ENCODE measurements around the gene PEBP1.

PEBP1 gene

GRCh38 chr12:118137148-118137678, 1.3 kb downstream of the PEBP1 start:
- no peak for DNase-seq

DNA sequence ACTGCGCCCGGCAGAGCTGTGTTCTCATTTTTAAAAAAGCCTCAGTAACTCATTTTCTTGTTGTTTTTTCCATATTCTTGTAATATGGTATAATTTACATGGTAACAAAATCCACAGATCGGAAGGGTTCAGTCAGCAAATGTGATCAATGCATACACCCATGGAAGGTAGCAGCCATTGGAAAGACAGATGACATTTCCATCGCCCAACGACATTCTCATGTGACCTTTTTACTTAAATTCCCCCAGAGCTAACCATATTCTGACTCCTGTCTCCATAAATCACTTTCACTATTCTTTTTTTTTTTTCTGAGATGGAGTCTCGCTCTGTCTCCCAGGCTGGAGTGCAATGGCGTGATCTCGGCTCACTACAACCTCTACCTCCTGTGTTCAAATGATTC, 4.9 kb downstream of the PEBP1 start:
- DNase-seq = no peak

DNA sequence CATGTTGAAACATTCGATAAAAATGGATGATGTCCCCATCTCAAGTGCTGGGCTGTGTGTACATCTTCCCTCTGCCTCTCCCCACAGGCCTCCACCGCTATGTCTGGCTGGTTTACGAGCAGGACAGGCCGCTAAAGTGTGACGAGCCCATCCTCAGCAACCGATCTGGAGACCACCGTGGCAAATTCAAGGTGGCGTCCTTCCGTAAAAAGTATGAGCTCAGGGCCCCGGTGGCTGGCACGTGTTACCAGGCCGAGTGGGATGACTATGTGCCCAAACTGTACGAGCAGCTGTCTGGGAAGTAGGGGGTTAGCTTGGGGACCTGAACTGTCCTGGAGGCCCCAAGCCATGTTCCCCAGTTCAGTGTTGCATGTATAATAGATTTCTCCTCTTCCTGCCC, 8.6 kb downstream of the PEBP1 start:
- no peak for DNase-seq

DNA sequence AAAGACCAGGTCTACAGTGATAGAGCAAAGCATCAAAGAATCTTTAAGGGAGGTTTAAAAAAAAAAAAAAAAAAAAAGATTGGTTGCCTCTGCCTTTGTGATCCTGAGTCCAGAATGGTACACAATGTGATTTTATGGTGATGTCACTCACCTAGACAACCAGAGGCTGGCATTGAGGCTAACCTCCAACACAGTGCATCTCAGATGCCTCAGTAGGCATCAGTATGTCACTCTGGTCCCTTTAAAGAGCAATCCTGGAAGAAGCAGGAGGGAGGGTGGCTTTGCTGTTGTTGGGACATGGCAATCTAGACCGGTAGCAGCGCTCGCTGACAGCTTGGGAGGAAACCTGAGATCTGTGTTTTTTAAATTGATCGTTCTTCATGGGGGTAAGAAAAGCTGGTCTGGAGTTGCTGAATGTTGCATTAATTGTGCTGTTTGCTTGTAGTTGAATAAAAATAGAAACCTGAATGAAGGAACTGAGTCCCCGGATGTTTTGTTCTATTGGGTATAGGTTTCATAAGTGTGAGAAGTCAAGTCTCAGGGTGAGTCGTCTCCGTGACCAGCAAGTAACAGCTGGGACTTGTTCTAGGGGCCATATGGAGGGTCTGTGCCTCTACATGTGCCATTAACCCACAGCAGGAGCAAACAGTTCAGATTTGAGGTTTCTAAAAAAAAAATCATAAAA, 9.3 kb downstream of the PEBP1 start:
- no peak for DNase-seq

DNA sequence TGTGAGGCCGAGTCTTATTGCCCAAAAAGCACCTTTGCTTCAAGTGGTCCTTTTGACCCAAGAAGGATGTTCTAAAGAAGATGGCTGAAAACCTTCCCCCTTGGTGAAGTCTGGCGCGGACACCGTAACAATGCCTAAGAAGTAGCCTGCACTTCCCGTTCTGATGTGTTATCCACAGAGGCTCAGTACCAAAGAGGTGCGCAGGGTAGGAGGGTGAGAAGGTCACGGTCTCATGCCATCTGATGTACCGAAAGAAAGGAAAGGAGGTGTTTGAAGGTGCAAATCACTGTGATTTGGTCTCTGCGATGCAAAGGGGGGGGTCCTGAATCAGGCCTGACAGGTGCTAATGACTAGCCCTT, 9.9 kb downstream of the PEBP1 start:
- no peak for DNase-seq

DNA sequence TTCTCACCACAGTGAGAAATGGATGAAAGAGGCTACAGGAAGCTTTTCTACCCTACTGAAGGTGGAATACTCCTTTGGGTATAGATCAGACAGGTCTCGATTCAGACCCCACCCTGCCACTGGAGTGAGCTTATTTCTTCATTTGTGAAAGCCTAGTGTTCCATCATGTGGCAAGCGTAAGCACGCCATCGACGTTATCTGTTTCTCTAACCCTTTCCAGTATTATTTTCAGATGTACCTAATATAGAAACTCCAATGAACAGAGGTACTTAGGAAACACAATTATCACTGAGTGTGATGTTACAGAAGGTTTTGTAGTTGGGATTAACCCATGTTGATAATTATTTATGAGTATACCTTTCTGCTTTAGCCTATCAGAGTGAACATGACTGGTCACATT, 12.4 kb downstream of the PEBP1 start:
- DNase-seq = no peak

GRCh38 chr12:118150625-118151024, 14.7 kb downstream of the PEBP1 start:
- DNase-seq = no peak

- no peak for DNase-seq
These were observed 15.8 kb downstream of the PEBP1 start for GRCh38 chr12:118151755-118152154.

DNA sequence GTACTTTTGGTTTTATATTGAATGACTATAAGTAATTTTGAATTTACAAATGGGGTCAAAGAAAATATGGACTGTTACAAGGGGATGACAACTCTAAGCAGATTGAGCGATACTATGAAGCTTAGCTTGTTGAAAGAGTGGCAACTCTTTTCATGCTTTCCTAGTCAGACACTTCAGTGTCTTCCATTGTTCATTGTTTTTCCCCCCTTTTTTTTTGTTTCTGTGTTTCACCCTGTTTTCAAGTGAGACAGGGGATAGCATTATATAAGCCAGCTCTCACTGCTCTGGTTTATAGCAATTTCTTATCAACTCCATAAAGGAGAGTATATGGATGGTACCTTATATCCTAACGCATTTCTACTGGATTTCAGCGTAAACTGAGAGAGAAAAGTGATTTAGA, 24.6 kb downstream of the PEBP1 start:
- no peak for DNase-seq

GRCh38 chr12:118164798-118165486, 29.0 kb downstream of the PEBP1 start:
- no peak for DNase-seq

DNA sequence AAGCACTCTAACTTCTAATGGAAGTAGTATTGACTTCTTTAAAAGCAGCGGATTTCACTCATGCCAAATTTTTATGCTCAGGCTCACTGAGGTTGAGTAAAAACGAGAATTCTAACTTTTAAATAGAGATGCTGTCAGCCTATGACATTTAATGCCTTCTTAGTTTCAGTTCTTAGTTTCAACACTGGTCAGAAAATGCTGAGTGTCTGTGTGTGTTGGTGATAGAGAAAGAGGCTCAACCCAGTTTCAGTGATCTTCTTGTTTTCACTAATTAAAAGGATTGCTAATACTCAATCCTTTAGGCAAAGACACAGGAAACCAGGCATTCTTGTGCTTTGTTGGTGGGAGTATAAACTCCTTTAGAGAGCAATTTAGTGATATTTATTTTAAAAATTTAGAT, 31.0 kb downstream of the PEBP1 start:
- DNase-seq = no peak

- no peak for DNase-seq
These were observed 40.0 kb downstream of the PEBP1 start for GRCh38 chr12:118175823-118176447.

DNA sequence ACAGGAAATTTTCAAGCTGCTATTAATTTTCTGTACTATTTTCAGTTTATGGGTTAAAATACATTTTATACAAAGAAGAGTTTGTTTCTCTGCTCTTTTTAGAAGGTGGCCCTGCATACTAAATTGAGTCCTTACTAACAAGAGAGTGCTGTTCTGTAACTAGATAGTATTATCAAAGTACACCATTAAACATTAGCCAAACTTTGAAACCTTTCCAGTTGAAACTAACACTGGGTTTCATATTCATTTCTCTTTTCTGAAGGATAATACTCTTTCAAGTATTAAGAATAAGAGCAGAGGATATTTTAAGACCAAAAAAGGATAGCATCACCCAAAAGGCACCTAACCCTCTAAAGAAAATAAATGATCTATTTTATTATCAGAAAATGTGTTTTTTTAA, 47.2 kb downstream of the PEBP1 start:
- DNase-seq = no peak

DNA sequence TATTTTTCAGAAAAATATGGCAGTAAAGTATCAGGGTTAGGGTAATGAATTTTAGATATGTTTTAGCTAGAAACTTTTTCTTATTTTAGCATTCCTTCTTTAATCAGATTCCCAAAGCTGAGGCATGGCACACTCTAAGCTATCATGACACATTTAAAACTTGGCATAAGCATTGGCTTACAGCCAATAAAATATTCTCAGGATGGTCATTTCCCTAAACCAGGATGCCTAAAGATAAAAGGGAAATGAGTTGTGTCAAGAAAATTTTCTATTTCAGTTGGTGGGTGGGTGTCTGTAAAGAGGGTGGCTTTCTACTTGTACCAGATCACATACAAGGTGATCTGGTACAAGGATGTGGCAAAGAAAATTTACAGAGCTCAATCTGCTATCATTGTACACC, 47.8 kb downstream of the PEBP1 start:
- no peak for DNase-seq

- DNase-seq = no peak
These were observed 49.9 kb downstream of the PEBP1 start for GRCh38 chr12:118185602-118186397.

DNA sequence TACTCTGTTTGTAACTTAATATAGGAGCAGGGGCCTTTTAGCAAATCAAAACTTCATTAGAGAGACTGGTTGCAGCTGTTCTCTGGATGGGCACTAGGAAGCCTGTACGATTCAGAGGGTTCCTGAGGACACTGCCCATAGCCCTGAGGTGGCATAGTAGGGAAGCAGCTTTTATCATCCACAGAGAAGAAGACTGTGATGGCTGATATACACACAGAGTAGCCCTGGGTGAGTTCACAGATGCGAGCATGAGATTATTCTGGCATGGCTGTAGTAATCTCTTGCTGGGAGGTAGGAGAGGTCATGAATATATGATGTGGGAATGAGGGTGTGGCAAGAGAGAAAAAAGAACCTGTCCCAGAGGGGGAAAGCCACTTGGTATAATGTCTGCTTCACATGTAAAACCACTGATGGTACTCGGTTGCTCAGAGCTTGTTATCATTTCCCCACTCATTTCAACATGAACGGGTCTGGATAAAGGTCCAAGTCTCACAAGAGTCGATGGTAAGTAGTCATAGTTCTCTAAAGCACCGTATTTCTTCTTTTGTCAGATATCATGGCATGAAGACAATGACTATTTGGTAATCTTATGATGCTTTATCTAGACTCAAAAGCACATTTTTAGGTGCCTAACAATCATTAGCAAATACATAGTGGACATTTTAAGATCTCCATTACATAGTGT, 52.0 kb downstream of the PEBP1 start:
- DNase-seq = no peak

DNA sequence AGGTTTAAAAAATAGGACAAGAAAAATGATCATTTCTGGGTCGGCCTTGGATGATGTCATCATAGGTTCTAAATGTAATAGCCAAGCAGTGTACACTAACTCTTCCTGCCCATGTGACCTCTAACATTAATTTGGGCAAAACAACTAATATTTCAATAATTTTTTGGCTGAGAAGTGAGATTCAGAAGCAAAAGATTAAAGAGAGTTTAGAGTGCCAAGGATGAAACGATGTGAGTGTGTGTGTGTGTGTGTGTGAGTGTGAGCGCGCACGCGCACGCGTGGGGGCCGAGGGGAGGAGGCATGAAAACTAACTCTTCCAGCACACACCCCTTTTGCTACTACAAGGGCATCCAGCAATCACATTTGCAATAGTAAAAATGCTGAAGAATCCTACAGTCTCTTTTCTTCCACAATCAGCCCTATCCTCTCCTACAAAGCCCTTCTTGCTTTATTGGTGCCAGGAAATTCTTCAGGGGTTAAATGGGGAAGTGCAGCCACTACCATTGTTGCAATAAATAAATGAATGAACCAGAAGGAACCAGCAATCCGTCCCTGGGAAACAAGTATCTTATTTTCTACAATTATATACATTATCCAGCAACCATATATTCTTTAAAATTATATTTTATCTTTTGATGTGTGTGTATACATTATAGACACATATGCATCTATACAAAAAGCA, 52.9 kb downstream of the PEBP1 start:
- DNase-seq = no peak

DNA sequence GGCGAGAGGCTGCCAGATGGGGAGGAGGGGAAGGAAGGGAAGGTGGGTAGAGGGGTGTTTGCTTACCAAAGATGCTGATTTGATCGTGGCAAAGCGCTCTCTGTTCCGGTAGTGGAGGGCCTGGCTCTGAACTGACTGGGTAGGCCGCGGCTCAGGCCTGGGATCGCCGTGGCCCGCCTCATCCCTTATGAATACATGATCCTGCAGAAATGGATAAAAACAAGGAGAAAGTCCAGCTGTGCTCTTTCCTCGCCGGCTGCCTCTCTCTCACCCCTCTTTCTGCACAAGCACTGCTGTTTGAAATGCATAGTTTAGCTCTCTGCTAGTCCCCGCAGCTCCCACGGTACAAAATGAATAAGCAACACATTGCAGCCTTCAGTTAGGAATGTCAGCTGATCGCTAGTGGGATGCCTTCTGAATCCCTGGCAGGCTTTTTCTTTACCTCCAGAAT, 53.8 kb downstream of the PEBP1 start:
- no peak for DNase-seq

DNA sequence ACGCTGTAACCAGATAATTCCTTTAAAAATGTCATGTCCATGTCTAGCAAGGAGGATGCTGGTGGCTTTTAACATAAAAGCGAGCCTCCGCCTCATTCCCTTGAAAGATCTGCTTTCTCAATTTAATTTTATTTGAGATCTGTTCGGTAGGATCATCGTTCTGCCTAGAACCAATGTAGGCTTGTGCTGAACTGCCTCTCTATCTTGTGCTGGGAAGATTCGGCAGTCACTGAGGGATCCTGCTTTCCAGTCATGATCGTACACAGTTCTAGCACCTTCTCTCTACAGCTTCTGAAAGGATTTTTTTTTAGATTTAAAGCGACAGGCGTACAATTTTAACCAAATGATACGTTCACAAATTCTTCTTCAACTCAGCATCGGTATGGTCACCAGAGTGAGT, 54.3 kb downstream of the PEBP1 start:
- DNase-seq = no peak

- no peak for DNase-seq
These were observed 57.6 kb downstream of the PEBP1 start for GRCh38 chr12:118193477-118193876.

DNA sequence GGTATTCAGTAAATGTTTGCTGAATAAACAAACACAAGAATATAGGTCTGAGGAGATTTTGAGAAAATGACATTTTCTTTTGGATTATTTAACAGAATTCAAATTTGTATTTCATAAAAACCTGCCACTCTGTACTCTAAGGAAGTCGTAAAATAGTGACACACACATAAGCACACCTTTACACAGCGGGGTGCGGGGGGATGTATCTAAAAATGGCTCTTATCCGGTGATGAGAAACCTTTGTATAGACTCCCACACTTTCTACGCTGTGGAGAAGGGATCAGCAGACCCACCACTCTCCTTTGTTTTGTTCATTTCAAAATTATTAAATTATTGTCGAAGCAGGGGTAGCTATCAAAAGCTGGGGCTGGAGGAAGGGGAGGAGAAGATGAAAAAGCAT, 58.0 kb downstream of the PEBP1 start:
- no peak for DNase-seq

Data from activated CD4-positive, alpha-beta T cell treated with anti-CD3 and anti-CD28 coated beads for 4 hours (primary cell).